Breast epithelium (tissue), 4 donors: ENCODE data around the gene OR2AG1. TPM values are rescaled to one million over a fixed set of nuclear protein-coding genes. Genes with fewer than 3 reads are reported as not detected.

ENCODE experiments used
- DNase-seq, 2 donors: peaks; one replicate each; pipeline ENCODE4 v3.0.0-alpha.2; 2019; ENCODE audit warnings: low spot score in 2 of 2
- H3K27ac ChIP-seq, 2 donors: fragments of 200-600 bp; sonication (generic) in 1 of 2; one replicate each; pipeline ENCODE4 v1.5.1; 2016 to 2019; ENCODE audit warnings: mild to moderate bottlenecking in 1 of 2
- H3K27me3 ChIP-seq, 2 donors: fragments of 200-600 bp; sonication (generic) in 1 of 2; one replicate each; pipeline versions ENCODE4 v1.5.1 to v1.6.0; 2017 to 2019; ENCODE audit warnings: control low read depth in 1 of 2, mild to moderate bottlenecking in 1 of 2
- H3K36me3 ChIP-seq: fragments of 200-600 bp; one replicate; pipeline ENCODE4 v1.5.1; 2019
- H3K4me1 ChIP-seq, 2 donors: fragments of 200-600 bp; sonication (generic); one replicate each; pipeline ENCODE4 v1.5.1; 2016 to 2019; ENCODE audit warnings: control low read depth in 1 of 2
- H3K4me3 ChIP-seq, 3 donors: fragments of 200-600 bp; sonication (generic); 1 replicate in 2 of 3; 2 replicates in 1 of 3; pipeline ENCODE4 v1.5.1; 2016 to 2019; ENCODE audit warnings: mild to moderate bottlenecking in 3 of 3, moderate library complexity in 2 of 3
- H3K9me3 ChIP-seq, 2 donors: fragments of 200-600 bp; sonication (generic) in 1 of 2; one replicate each; pipeline ENCODE4 v1.5.1; 2016 to 2019; ENCODE audit warnings: control low read depth in 1 of 2
- POLR2A ChIP-seq: fragments of 450-650 bp; IDR thresholded peaks from one replicate; pipeline ENCODE4 v1.6.1; 2016; ENCODE audit warnings: antibody characterized with exemption, mild to moderate bottlenecking, moderate library complexity
- POLR2AphosphoS5 ChIP-seq, 3 donors: sonication (generic); formaldehyde crosslinking; IDR thresholded peaks; one replicate each; pipeline ENCODE4 v1.6.1; 2017; ENCODE audit warnings: antibody characterized with exemption in 3 of 3
- intact Hi-C: fragments of 100-400 bp; cut with DNase I; formaldehyde crosslinking; loops from one replicate; pipeline ENCODE4 v1.15.1; 2023; ENCODE audit warnings: low total_unique reads
- total RNA-seq, 3 donors: library from RNA; depleted of rRNA; stranded (reverse); fragments of >200 nt; gene quantifications; one replicate each; pipeline ENCODE4 v1.1.0, GENCODE V29; 2016
- TF ChIP-seq, protein P1 (sequence below), 3 donors: fragments of 450-650 bp; IDR thresholded peaks; one replicate each; pipeline ENCODE4 v1.5.1; 2016 to 2017; ENCODE audit warnings: antibody characterized with exemption in 3 of 3, mild to moderate bottlenecking in 3 of 3, moderate library complexity in 3 of 3

OR2AG1 gene
- total RNA-seq, 3 donors from 2014 or later = not detected

DNA sequence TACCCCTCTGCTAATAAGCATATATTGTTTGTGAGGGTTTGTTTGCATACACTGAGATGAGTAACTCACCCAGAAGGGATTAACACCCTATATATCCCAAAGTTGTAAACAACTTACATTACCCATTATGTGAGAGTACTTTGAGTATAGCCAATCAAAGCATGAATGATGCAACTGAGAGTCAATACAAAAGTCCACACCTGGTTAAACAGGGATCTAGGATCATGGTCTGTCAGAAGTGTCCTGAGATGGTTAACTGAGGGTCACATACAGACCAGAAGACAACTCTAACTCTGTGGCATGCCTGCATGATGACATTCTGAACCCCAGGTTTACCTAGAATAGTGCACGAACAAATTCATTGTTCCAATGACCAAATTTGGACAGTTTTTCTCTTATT lies 45.3 kb downstream of the OR2AG1 start:
- no peak overlapping the region for H3K4me3 ChIP-seq
- no peaks in the 10 kb centered on the region for H3K36me3 ChIP-seq
- TF ChIP-seq POLR2AphosphoS5 (IDR thresholded peaks at IDR 0.05) (no peak), POLR2A (no peak)
- TF ChIP-seq, protein P1, sequence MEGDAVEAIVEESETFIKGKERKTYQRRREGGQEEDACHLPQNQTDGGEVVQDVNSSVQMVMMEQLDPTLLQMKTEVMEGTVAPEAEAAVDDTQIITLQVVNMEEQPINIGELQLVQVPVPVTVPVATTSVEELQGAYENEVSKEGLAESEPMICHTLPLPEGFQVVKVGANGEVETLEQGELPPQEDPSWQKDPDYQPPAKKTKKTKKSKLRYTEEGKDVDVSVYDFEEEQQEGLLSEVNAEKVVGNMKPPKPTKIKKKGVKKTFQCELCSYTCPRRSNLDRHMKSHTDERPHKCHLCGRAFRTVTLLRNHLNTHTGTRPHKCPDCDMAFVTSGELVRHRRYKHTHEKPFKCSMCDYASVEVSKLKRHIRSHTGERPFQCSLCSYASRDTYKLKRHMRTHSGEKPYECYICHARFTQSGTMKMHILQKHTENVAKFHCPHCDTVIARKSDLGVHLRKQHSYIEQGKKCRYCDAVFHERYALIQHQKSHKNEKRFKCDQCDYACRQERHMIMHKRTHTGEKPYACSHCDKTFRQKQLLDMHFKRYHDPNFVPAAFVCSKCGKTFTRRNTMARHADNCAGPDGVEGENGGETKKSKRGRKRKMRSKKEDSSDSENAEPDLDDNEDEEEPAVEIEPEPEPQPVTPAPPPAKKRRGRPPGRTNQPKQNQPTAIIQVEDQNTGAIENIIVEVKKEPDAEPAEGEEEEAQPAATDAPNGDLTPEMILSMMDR (IDR thresholded peaks at IDR 0.05) = no peak
- H3K27ac ChIP-seq = no peak overlapping the region
- no peak for DNase-seq
- H3K4me1 ChIP-seq = no peaks in the 10 kb centered on the region
- H3K27me3 ChIP-seq = no peaks in the 10 kb centered on the region
- no peaks in the 10 kb centered on the region for H3K9me3 ChIP-seq
- intact Hi-C loops = no loop called here

DNA sequence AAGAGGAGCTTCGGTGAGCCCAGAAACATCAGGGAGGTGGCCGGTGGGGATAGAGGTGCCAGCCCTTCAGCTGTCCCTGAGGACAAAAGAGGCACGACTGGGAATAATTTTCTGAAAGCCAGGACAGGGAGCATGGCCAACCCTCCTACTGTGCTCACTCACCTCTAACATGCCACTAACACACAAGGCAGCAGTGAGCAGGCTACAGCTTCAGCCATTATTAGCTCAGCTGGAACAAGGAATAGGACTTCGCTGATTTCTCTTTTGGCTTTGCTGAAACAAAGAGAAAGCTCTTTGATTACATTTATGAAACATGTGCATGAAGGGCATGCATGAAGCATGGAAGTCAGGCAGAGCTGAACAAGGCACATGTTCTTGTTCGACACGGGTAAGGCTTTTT lies 50.5 kb downstream of the OR2AG1 start:
- H3K9me3 ChIP-seq = no peaks in the 10 kb centered on the region
- H3K4me3 ChIP-seq = no peak overlapping the region
- no peak for DNase-seq
- H3K4me1 ChIP-seq = no peaks in the 10 kb centered on the region
- TF ChIP-seq POLR2AphosphoS5 (IDR thresholded peaks at IDR 0.05) (no peak), POLR2A (no peak)
- TF ChIP-seq, protein P1 (IDR thresholded peaks at IDR 0.05) = no peak
- no peaks in the 10 kb centered on the region for H3K36me3 ChIP-seq
- intact Hi-C loops = no loop called here
- no peak overlapping the region for H3K27ac ChIP-seq
- no peaks in the 10 kb centered on the region for H3K27me3 ChIP-seq

DNA sequence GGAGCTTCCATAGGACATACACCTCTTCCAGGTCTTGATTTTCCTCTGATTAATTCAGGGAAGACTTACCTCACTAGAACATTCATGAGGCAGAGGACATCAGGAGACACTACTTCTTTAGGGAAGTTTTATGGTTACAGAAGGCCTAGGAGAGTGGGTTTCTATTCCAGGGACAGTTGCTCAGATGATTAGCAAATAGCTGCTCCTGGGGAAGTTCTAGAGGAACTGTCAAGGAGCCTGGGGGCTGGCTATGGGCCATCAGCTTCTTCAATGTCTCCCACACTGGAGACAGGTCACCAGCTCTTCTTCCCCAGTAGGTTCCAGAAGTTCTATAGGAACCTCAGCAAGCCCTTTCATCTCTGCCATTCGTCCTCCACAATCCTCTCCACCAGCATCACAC lies 51.2 kb downstream of the OR2AG1 start:
- Histone ChIP-seq H3K9me3 (no peaks in the 10 kb centered on the region), H3K4me1 (no peaks in the 10 kb centered on the region), H3K27me3 (no peaks in the 10 kb centered on the region), H3K27ac (no peak overlapping the region), H3K4me3 (no peak overlapping the region), H3K36me3 (no peaks in the 10 kb centered on the region)
- no peak for TF ChIP-seq POLR2AphosphoS5 (IDR thresholded peaks at IDR 0.05)
- TF ChIP-seq, protein P1 (IDR thresholded peaks at IDR 0.05) = no peak
- TF ChIP-seq POLR2A = no peak
- intact Hi-C loops = no loop called here
- no peak for DNase-seq

Other genes starting within 250 kb of the OR2AG1 start
- gene RRP8, start 179.4 kb upstream of the OR2AG1 start, total RNA-seq = 10 to 100 TPM in 2 of 3 donors, 1 to 10 TPM in 1; 8.8 to 22.2 (median 20.3) TPM
- 100 to 1,000 TPM; 113 to 118 (median 113) TPM for gene ILK, start 179.2 kb upstream of the OR2AG1 start, total RNA-seq
- gene TAF10, start 170.8 kb upstream of the OR2AG1 start, total RNA-seq = 10 to 100 TPM; 45.4 to 82.6 (median 54.7) TPM
- gene TPP1, start 163.6 kb upstream of the OR2AG1 start, total RNA-seq = 10 to 100 TPM; 27.2 to 71.4 (median 38.2) TPM
- 10 to 100 TPM in 2 of 3 donors, 1 to 10 TPM in 1; 7.2 to 18.0 (median 13.8) TPM for gene DCHS1, start 127.2 kb upstream of the OR2AG1 start, total RNA-seq
- gene MRPL17, start 99.7 kb upstream of the OR2AG1 start, total RNA-seq = 10 to 100 TPM; 16.8 to 25.2 (median 18.9) TPM
- gene OR2AG2, start 11.0 kb upstream of the OR2AG1 start, total RNA-seq = 1 to 10 TPM in 1 of 3 donors, under 1 TPM in 1, not detected in 1; 0.44 to 3.6 TPM
- 1 to 10 TPM in 1 of 3 donors, under 1 TPM in 2; 0.16 to 1.2 (median 0.33) TPM for gene OR6A2, start 16.7 kb downstream of the OR2AG1 start, total RNA-seq
- gene OR10A5, start 62.7 kb downstream of the OR2AG1 start, total RNA-seq = not detected
- not detected for gene OR10A2, start 80.0 kb downstream of the OR2AG1 start, total RNA-seq
- gene OR10A4, start 93.6 kb downstream of the OR2AG1 start, total RNA-seq = not detected
- gene OR2D2, start 109.5 kb downstream of the OR2AG1 start, total RNA-seq = under 1 TPM in 2 of 3 donors, not detected in 1; 0.44 to 0.66 TPM
- not detected for gene OR2D3, start 138.0 kb downstream of the OR2AG1 start, total RNA-seq
- gene ZNF215, start 143.4 kb downstream of the OR2AG1 start, total RNA-seq = 1 to 10 TPM in 2 of 3 donors, under 1 TPM in 1; 0.80 to 3.6 (median 2.3) TPM
- 1 to 10 TPM; 3.0 to 6.9 (median 4.9) TPM for gene ZNF214, start 237.3 kb downstream of the OR2AG1 start, total RNA-seq
- under 1 TPM; under 0.01 to 0.29 (median 0.16) TPM for gene NLRP14, start 237.5 kb downstream of the OR2AG1 start, total RNA-seq